NCI-H526 treated with DMSO at 0.1 percent for 48 hours (cell line): Measurements from ENCODE around the gene RAD9A.

Experiments used
- DNase-seq: peaks from one replicate; lab custom pipeline; 2025; lab: John Stamatoyannopoulos, UW

Gene RAD9A

GRCh38 chr11:67441098-67441563, 49.3 kb downstream of the RAD9A start:
- no peak for DNase-seq

- no peak for DNase-seq
These were observed 50.1 kb downstream of the RAD9A start for GRCh38 chr11:67441731-67442351.

GRCh38 chr11:67442504-67443404, 51.0 kb downstream of the RAD9A start:
- DNase-seq, result no peak

- DNase-seq, result no peak
These were observed 53.7 kb downstream of the RAD9A start for GRCh38 chr11:67445515-67445914.
